NCI-H226 (cell line): ENCODE data around the gene WNK1.
"Not testable (repeated sequence)": the region's sequence is repeated elsewhere in the genome, so short reads cannot be mapped to it uniquely, and the experiment has no call there.

Experiments used
- DNase-seq: peaks from one replicate; pipeline ENCODE4 v3.0.0-alpha.2; 2015

The WNK1 gene

GRCh38 chr12:751999-752694 lies at the start of gene WNK1:
Gene WNK1 (plus strand): TSS chr12:752579. CDS start chr12:753566, 987 bp downstream.
- DNase-seq = peak; percentile 97

DNA sequence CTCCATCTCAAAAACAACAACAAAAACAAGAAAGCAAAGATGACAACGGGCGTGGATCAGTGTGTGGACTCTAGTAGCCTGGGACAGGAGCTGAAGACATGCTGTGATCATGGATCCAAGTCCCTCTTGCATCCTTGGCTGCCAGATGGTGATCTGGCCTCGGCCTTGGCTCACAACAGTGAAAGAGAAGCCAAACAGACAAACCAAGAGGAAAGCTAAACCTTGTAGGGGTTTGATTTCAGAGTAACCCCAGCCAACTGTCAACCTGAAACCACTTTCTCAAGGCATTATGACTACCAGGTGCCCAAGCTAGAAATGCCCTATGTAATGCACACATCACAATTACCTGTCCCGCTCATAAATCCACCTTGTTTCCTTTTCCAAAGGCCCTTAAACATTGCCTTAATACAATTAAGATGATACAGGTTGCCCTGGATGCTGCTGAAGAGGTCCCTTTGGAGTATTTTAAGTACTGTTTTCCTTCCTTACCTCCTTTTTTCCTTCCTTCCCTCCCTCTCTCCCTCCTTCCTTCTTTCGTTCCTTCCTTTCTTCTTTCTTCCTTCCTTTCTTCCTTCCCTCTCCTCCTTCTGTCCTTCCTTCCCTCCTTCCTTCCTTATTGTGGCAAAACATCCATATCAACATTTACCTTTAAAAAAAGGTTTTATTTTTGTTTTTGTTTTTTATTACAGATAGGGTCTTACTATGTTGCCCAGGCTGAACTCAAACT lies 47.7 kb upstream of the WNK1 start:
- DNase-seq = no peak

DNA sequence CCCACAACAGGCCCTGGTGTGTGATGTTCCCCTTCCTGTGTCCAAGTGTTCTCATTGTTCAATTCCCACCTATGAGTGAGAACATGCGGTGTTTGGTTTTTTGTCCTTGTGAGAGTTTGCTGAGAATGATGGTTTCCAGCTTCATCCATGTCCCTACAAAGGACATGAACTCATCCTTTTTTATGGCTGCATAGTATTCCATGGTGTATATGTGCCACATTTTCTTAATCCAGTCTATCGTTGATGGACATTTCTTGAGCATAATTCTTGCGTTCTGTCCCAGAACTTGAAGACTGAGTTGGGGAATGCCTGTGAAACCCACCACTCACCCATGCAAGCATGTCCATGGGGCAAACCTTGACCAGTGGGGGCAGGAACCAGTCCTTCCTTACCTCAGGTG lies 44.3 kb upstream of the WNK1 start:
- DNase-seq = not testable (repeated sequence)

- no peak for DNase-seq
Observed at GRCh38 chr12:709455-710020, 42.8 kb upstream of the WNK1 start.

DNA sequence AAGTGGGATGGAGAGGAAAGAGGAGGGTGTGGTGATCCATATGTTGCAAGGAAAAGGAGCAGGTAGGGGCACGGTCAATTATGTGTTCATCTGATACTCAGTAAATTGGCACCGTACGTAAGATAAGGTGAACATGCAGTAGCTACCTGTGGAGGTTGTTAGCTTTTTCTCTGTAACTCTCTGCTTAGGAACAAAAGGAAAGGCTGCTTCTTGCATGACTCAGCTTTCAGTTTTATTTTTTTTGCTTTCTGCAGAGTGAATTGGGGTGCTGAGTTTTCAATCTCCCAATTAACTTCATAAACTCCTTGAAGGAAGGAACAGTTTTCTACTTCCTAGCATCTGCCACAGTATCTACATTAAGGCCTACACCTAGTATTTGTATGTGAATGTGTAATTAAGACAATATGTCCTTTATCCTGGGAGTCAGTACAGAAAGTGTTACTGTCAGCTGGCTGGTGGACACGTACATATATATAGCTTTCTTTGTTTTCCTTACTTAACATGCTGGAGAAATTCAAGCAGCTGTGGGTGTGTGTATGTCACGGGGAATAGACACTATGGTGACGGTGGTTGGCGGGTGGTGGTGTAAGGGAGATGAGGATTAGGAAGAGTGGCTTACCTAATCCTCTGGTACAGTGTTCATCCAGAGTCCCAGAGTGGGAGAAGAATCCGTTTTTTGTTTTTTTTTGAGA lies 40.1 kb upstream of the WNK1 start:
- DNase-seq = no peak

DNA sequence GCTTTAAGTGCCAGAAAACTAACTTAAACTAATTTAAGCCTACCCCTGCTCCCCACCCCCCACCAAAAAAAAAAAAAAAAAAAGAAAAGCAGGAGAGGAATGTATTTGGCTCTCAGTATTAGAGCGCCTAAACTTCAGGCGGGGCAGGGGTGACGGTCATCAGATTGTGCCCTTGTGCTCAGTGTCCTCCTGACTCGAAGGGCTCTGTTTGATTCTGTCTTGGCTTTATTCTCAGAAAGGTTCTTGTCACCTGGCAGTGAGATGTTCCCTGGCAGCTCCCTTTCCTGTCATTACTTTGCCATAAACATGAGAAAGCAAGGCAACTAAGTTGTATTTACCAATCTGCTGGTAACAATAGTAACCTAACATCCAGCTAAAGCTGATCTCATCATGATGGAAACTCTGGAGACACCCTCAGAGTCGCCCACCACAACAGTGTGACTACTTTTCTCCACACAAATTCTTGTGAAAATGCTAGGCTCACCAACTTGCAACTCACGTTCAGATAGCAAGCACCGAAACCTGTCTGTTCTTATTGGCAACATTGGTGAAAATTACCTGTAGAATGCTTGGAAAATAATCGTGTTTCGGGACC lies 39.0 kb upstream of the WNK1 start:
- DNase-seq = no peak

GRCh38 chr12:716506-716905 lies 35.9 kb upstream of the WNK1 start:
- DNase-seq = no peak

- no peak for DNase-seq
Observed at GRCh38 chr12:718756-719102, 33.6 kb upstream of the WNK1 start.

- DNase-seq = no peak
Observed at GRCh38 chr12:720231-720941, 32.0 kb upstream of the WNK1 start.

- DNase-seq = peak; percentile 19
Observed at GRCh38 chr12:724194-724855, 28.1 kb upstream of the WNK1 start.

DNA sequence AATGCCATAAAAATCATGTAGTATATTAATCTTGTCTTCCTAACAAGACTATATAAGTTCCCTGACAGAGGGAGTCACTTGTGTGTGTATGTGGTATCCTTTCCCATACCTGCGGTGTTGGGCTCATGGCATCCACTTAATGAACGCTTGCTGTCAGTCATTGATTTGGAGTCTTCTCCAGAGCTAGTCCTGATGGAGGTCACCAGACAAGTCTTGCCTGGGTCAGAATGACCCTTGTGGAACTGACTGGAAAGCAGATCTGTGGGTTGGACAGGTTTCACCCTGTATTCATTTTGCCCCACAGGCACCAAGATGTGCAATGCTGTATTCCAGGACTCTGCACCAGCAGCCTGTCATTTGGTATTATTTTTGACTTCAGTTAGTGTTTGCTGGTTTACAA lies 27.3 kb upstream of the WNK1 start:
- DNase-seq = no peak

- peak; percentile 95 for DNase-seq
Observed at GRCh38 chr12:726281-727140, 25.9 kb upstream of the WNK1 start.

GRCh38 chr12:727321-727720 lies 25.1 kb upstream of the WNK1 start:
- DNase-seq = peak; percentile 25

- DNase-seq = no peak
Observed at GRCh38 chr12:728781-729180, 23.6 kb upstream of the WNK1 start.

DNA sequence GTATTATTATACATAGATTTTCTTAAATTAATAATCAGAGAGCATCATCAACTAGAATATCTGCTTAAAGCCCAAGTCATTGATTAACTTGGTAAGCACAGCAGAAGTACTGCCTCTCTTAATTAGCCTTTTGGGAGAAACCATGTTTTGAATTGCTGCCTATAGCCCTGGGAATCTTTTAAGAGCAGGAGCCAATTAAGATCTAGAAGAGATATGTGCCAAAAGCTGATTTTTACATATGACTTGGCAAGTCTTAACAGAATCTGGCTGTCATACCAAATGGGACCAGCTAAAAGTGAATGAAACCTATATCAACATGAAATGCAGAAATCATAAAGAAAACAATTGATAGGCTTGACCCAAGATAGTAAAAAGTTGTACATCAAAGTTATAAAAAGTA lies 23.2 kb upstream of the WNK1 start:
- DNase-seq = no peak

DNA sequence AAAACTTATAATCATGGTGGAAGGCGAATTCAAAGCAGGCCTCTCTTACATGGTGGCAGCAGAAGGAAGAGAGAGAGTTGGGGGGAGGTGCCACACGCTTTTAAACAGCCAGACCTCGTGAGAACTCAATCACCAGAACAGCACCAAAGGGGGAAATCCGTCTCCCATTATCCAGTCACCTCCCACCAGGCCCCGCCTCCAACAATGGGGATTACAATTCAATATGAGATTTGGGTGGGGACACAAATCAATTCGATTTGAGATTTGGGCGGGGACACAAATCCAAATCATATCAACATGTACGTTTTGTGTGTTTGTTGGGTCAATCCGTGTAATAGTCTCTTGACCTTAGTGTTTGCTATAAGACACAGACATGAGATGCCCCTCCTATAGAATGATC lies 21.8 kb upstream of the WNK1 start:
- DNase-seq = no peak

DNA sequence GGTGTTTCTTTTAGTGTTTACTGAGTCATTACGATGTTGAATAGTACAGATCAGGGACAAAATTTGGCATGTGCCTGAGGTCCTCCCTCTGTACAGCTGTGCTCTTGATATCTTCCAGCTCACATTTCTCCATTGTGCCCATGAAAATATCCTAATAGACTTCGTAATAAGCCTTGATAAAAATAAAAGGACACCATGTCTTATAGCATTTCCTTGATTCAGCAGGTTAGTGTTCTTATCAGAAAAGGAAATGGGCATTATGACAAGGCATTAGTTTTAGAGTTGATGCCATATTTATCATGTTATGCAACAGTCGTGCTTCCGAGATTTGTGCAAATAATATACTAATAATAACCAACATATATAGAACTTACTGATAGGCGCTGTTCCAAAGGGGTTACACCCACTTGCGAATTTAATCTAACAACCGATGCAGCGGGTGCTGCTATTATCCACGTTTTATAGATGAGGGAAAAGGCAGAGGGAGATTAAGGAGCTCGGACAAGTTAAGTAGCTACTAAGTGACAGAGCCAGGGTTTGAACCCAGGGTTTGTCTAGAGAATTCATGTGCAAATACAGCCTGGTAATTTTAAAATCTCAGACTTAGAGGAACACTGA lies 15.1 kb upstream of the WNK1 start:
- peak; percentile 45 for DNase-seq

DNA sequence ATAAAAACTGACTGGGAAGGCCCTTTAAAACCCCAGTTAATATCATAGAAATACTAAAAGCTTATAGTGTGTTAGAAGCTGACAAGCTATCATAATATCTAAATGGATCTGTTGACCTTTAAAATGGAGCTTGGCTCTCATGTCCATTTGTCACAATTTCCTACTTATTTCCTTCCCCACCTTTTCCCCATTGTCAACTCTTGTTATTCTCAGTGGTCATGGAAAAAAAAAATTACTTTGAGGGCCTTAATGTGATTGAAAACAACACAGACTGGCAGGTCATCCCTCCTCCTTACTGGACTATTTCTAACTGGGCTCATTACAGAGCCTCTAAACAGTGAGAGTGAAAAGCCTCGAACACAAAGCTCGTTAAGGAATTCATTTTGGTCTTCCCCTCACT lies 13.7 kb upstream of the WNK1 start:
- no peak for DNase-seq

DNA sequence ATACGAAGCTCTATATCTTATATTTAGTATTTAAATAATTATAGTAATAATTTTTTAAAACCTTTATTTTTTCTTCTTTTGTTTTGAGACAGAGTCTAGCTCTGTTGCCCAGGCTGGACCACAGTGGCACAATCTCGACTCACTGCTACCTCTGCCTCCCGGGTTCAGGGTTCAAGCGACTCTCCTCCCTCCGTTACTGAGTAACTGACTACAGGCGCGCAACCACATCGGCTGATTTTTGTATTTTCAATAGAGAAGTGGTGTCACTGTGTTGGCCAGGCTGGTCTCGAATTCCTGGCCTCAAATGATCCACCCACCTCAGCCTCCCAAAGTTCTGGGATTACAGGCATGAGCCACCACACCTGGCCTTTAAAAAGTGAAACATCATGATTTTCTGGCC lies 13.0 kb upstream of the WNK1 start:
- DNase-seq = no peak

- no peak for DNase-seq
Observed at GRCh38 chr12:740921-741320, 11.5 kb upstream of the WNK1 start.
